ENCODE data around the gene PTGIS. TPM values are rescaled to one million over a fixed set of nuclear protein-coding genes. Genes with fewer than 3 reads are reported as not detected.

Gene PTGIS
- total RNA-seq, 1 donor, result 89.8 TPM

GRCh38 chr20:49478266-49478665, 89.7 kb downstream of the PTGIS start:
- Histone ChIP-seq H3K27ac (ENCODE audit: low read depth, low read length) (no peak overlapping the region), H3K9me3 (ENCODE audit: low read depth, low read length) (no peaks in the 10 kb centered on the region), H2AFZ (ENCODE audit: low read length) (no peak overlapping the region), H3K79me2 (ENCODE audit: insufficient read depth, low read length) (no peaks in the 10 kb centered on the region), H3K4me3 (ENCODE audit: insufficient read depth, low read length) (no peak overlapping the region), H4K20me1 (ENCODE audit: insufficient read depth, low read length) (no peaks in the 10 kb centered on the region), H3K4me2 (ENCODE audit: insufficient read depth, low read length) (no peak overlapping the region), H3K27me3 (ENCODE audit: insufficient read depth, low read length) (peaks cover 44% of the 10 kb centered on the region), H3K36me3 (ENCODE audit: insufficient read depth, low read length) (no peaks in the 10 kb centered on the region), H3K4me1 (ENCODE audit: insufficient read depth, low read length) (no peaks in the 10 kb centered on the region)
- DNase-seq (ENCODE audit: insufficient read length, low spot score, missing footprints), result no peak
- TF ChIP-seq, protein P1, sequence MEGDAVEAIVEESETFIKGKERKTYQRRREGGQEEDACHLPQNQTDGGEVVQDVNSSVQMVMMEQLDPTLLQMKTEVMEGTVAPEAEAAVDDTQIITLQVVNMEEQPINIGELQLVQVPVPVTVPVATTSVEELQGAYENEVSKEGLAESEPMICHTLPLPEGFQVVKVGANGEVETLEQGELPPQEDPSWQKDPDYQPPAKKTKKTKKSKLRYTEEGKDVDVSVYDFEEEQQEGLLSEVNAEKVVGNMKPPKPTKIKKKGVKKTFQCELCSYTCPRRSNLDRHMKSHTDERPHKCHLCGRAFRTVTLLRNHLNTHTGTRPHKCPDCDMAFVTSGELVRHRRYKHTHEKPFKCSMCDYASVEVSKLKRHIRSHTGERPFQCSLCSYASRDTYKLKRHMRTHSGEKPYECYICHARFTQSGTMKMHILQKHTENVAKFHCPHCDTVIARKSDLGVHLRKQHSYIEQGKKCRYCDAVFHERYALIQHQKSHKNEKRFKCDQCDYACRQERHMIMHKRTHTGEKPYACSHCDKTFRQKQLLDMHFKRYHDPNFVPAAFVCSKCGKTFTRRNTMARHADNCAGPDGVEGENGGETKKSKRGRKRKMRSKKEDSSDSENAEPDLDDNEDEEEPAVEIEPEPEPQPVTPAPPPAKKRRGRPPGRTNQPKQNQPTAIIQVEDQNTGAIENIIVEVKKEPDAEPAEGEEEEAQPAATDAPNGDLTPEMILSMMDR (IDR thresholded peaks at IDR 0.05; ENCODE audit: extremely low read depth, low read depth, low read length), result no peak

DNA sequence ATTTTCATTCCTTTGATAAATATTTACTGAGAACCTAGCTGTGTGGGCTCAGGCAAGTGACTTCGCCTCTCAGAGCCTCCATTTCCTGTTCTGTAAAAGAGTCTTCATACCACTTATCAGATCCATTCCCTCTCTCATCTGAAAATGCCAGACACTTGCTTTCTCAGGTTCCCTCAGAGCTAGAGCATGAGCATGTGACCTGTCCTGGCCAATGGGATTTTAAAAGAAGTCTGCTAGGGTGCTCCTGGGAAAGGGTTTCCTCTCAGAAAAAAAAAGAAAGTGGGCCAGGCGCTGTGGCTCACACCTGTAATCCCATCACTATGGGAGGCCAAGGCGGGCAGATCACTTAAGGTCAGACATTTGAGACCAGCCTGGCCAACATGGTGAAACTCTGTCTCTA, 90.7 kb downstream of the PTGIS start:
- Histone ChIP-seq H3K4me3 (ENCODE audit: insufficient read depth, low read length) (no peak overlapping the region), H3K4me1 (ENCODE audit: insufficient read depth, low read length) (no peaks in the 10 kb centered on the region), H2AFZ (ENCODE audit: low read length) (no peak overlapping the region), H4K20me1 (ENCODE audit: insufficient read depth, low read length) (no peaks in the 10 kb centered on the region), H3K4me2 (ENCODE audit: insufficient read depth, low read length) (no peak overlapping the region), H3K79me2 (ENCODE audit: insufficient read depth, low read length) (no peaks in the 10 kb centered on the region), H3K27ac (ENCODE audit: low read depth, low read length) (no peak overlapping the region), H3K36me3 (ENCODE audit: insufficient read depth, low read length) (no peaks in the 10 kb centered on the region), H3K27me3 (ENCODE audit: insufficient read depth, low read length) (peaks cover 39% of the 10 kb centered on the region), H3K9me3 (ENCODE audit: low read depth, low read length) (no peaks in the 10 kb centered on the region)
- TF ChIP-seq, protein P1 (IDR thresholded peaks at IDR 0.05; ENCODE audit: extremely low read depth, low read depth, low read length), result no peak
- DNase-seq (ENCODE audit: insufficient read length, low spot score, missing footprints), result no peak

DNA sequence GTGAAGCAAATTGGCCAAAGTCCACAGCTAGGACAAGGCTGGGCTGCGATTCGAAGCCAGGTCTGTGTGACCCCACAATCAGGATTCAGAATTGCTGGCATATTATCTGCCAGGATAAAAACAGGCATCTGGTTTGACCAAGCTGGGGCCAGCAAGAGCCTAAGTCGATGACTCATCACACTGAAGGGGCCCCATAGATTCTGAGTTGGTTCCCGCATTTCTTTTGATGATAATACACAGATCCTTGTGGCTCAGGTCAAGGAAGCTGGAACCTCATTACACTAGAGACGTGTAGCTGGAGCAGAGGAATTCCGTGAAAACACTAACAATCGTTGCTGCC, 92.0 kb downstream of the PTGIS start:
- H3K4me3 ChIP-seq (ENCODE audit: insufficient read depth, low read length), result no peak overlapping the region
- no peaks in the 10 kb centered on the region for H4K20me1 ChIP-seq (ENCODE audit: insufficient read depth, low read length)
- no peak overlapping the region for H2AFZ ChIP-seq (ENCODE audit: low read length)
- H3K27ac ChIP-seq (ENCODE audit: low read depth, low read length), result no peak overlapping the region
- no peak for DNase-seq (ENCODE audit: insufficient read length, low spot score, missing footprints)
- H3K79me2 ChIP-seq (ENCODE audit: insufficient read depth, low read length), result no peaks in the 10 kb centered on the region
- H3K36me3 ChIP-seq (ENCODE audit: insufficient read depth, low read length), result no peaks in the 10 kb centered on the region
- H3K4me2 ChIP-seq (ENCODE audit: insufficient read depth, low read length), result no peak overlapping the region
- H3K27me3 ChIP-seq (ENCODE audit: insufficient read depth, low read length), result peaks cover 48% of the 10 kb centered on the region
- no peaks in the 10 kb centered on the region for H3K4me1 ChIP-seq (ENCODE audit: insufficient read depth, low read length)
- TF ChIP-seq, protein P1 (IDR thresholded peaks at IDR 0.05; ENCODE audit: extremely low read depth, low read depth, low read length), result no peak
- H3K9me3 ChIP-seq (ENCODE audit: low read depth, low read length), result no peaks in the 10 kb centered on the region

- Histone ChIP-seq H3K4me3 (ENCODE audit: insufficient read depth, low read length) (no peak overlapping the region), H4K20me1 (ENCODE audit: insufficient read depth, low read length) (no peaks in the 10 kb centered on the region), H3K4me2 (ENCODE audit: insufficient read depth, low read length) (no peak overlapping the region), H3K27me3 (ENCODE audit: insufficient read depth, low read length) (peaks cover 49% of the 10 kb centered on the region), H3K79me2 (ENCODE audit: insufficient read depth, low read length) (no peaks in the 10 kb centered on the region), H3K27ac (ENCODE audit: low read depth, low read length) (no peak overlapping the region), H3K36me3 (ENCODE audit: insufficient read depth, low read length) (no peaks in the 10 kb centered on the region), H3K9me3 (ENCODE audit: low read depth, low read length) (no peaks in the 10 kb centered on the region), H3K4me1 (ENCODE audit: insufficient read depth, low read length) (no peaks in the 10 kb centered on the region), H2AFZ (ENCODE audit: low read length) (no peak overlapping the region)
- no peak for DNase-seq (ENCODE audit: insufficient read length, low spot score, missing footprints)
- TF ChIP-seq, protein P1 (IDR thresholded peaks at IDR 0.05; ENCODE audit: extremely low read depth, low read depth, low read length), result no peak
Observed at GRCh38 chr20:49475292-49476015, 92.5 kb downstream of the PTGIS start.
